ENCODE data around the gene FBLN2.

The FBLN2 gene

DNA sequence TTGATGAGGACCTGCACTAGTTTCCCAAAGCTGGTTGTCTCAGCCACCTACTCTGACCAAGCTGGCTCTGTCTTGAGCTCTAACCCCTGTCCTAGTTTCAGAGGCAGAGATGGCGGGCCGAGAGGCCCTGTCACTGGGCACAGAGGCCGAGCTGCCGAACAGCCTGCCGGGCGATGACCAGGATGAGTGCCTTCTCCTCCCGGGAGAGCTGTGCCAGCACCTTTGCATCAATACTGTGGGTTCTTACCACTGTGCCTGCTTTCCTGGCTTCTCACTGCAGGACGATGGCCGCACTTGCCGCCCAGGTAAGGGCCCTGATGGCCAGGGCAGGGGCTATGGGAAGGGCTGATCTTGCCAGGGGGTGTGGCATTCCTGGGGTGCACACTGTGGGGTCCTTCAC, 69.1 kb downstream of the FBLN2 start:
- no peak for DNase-seq (ENCODE audit: low read depth)
- TF ChIP-seq, protein P1, sequence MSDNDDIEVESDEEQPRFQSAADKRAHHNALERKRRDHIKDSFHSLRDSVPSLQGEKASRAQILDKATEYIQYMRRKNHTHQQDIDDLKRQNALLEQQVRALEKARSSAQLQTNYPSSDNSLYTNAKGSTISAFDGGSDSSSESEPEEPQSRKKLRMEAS (IDR thresholded peaks at IDR 0.05; ENCODE audit: low read depth, low read length), result no peak
- TF ChIP-seq MYC (IDR thresholded peaks at IDR 0.05; ENCODE audit: low read depth, low read length) (no peak), POLR2A (IDR thresholded peaks at IDR 0.05; ENCODE audit: extremely low read depth, insufficient read length) (no peak)
- TF ChIP-seq, protein P2, sequence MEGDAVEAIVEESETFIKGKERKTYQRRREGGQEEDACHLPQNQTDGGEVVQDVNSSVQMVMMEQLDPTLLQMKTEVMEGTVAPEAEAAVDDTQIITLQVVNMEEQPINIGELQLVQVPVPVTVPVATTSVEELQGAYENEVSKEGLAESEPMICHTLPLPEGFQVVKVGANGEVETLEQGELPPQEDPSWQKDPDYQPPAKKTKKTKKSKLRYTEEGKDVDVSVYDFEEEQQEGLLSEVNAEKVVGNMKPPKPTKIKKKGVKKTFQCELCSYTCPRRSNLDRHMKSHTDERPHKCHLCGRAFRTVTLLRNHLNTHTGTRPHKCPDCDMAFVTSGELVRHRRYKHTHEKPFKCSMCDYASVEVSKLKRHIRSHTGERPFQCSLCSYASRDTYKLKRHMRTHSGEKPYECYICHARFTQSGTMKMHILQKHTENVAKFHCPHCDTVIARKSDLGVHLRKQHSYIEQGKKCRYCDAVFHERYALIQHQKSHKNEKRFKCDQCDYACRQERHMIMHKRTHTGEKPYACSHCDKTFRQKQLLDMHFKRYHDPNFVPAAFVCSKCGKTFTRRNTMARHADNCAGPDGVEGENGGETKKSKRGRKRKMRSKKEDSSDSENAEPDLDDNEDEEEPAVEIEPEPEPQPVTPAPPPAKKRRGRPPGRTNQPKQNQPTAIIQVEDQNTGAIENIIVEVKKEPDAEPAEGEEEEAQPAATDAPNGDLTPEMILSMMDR (IDR thresholded peaks at IDR 0.05; ENCODE audit: low read depth, low read length), result no peak
- H3K4me3 ChIP-seq (ENCODE audit: low read depth, low read length), result no peak overlapping the region

DNA sequence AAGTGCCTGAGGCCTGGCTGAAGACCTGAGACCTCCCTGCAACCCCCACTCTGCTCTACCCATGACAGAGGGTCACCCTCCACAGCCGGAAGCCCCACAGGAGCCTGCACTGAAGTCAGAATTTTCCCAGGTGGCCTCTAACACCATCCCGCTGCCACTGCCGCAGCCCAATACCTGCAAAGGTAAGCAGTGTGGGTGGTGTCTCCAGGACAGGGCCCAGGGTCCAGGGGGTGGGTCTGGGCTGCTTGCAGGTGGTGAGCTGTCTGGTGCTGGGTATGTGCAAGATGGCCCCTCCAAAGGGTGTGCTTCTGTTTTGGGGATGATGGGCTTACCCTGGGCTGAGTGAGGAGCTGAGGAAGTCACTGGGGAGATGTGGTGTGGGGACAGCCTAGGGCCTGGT, 69.9 kb downstream of the FBLN2 start:
- DNase-seq (ENCODE audit: low read depth), result no peak
- H3K4me3 ChIP-seq (ENCODE audit: low read depth, low read length), result no peak overlapping the region

DNA sequence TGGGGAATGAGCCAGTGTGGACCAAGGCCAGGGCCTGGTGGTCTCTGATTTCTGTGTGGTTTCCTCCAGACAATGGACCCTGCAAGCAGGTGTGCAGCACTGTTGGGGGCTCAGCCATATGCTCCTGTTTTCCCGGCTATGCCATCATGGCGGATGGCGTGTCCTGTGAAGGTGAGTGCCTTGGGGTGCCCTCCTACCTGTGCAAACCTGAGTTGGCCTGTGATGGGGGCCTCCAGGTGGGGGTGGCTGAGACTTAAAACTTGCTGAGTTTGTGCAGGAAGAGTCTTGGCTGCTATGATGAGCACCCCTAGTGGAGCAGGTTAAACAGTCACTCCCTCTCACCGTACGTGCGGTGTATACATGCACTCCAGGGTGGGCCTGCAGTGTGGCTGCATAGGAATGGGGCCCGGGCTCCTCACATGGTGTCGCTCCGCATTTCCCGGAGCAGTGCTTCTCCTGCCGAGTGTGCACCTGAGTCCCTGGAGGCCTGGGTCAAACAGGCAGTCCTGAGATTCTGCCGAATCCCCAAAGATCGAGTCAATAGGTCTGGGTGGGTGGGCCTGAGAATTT, 70.8 kb downstream of the FBLN2 start:
- H3K4me3 ChIP-seq (ENCODE audit: low read depth, low read length), result no peak overlapping the region
- TF ChIP-seq, protein P2 (IDR thresholded peaks at IDR 0.05; ENCODE audit: low read depth, low read length), result no peak
- no peak for TF ChIP-seq MYC (IDR thresholded peaks at IDR 0.05; ENCODE audit: low read depth, low read length)
- no peak for DNase-seq (ENCODE audit: low read depth)

More for the DNA sequence above, 69.9 kb downstream of the FBLN2 start:
- TF ChIP-seq, protein P2 (IDR thresholded peaks at IDR 0.05; ENCODE audit: low read depth, low read length), result no peak
- TF ChIP-seq MYC (IDR thresholded peaks at IDR 0.05; ENCODE audit: low read depth, low read length), result no peak
- TF ChIP-seq, protein P1 (IDR thresholded peaks at IDR 0.05; ENCODE audit: low read depth, low read length), result no peak
- TF ChIP-seq POLR2A (IDR thresholded peaks at IDR 0.05; ENCODE audit: extremely low read depth, insufficient read length), result no peak

DNA sequence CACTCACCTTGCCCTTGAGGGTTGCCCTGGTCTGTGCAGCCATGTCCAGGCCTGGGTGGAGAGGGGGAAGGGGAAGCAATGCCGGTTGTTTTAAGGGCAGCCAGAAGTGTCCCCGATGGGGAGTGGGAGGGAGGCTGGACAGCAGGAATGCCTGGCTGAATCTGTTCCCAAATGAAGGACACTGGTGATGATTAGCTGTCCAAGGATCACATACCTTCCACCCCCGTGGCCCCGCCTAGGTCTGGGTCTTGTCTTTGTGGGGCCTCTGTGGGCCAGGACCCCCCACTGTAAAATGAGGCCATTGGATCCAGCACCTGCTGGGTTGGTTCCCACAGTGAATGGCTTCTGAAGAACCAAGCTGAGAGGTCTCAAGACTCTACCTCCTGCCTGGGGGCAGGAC, 71.4 kb downstream of the FBLN2 start:
- TF ChIP-seq POLR2A (IDR thresholded peaks at IDR 0.05; ENCODE audit: extremely low read depth, insufficient read length), result no peak
- TF ChIP-seq, protein P1 (IDR thresholded peaks at IDR 0.05; ENCODE audit: low read depth, low read length), result no peak
- no peak for TF ChIP-seq MYC (IDR thresholded peaks at IDR 0.05; ENCODE audit: low read depth, low read length)
- TF ChIP-seq, protein P2 (IDR thresholded peaks at IDR 0.05; ENCODE audit: low read depth, low read length), result no peak
- no peak overlapping the region for H3K4me3 ChIP-seq (ENCODE audit: low read depth, low read length)
- no peak for DNase-seq (ENCODE audit: low read depth)

DNA sequence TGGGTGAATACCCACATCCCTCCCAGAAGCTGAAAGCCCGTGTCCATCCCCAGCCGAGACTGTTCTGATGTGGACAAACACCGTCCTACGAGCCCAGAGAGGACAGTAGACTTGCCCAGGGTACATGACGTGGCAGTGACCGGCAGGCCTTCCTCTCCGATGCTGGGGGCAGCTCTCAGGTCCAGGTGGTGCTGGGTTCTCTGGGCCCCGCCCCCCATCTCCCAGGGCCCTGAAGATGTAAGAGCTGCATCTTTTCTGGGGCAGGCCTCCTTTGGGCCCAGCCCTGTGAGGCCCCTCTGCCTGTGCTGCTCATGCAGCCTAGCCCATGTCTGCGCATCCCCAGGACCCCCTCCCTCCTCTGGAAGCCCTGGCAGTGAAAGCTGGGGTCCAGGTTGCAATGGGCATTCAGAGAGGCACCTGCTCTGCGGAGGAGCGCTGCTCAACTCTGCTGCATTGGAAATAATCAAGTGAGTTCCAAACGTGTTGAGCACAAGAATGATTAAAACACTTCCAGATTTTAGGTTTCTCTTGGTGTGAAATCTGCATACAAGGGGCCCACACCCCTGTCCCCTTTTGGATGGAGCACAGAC, 71.9 kb downstream of the FBLN2 start:
- DNase-seq (ENCODE audit: low read depth), result no peak
- no peak overlapping the region for H3K4me3 ChIP-seq (ENCODE audit: low read depth, low read length)
- TF ChIP-seq, protein P1 (IDR thresholded peaks at IDR 0.05; ENCODE audit: low read depth, low read length), result no peak
- TF ChIP-seq, protein P2 (IDR thresholded peaks at IDR 0.05; ENCODE audit: low read depth, low read length), result no peak
- no peak for TF ChIP-seq POLR2A (IDR thresholded peaks at IDR 0.05; ENCODE audit: extremely low read depth, insufficient read length)
- TF ChIP-seq MYC (IDR thresholded peaks at IDR 0.05; ENCODE audit: low read depth, low read length), result no peak
